Erythroblast (primary cell): ENCODE data around the gene CASP12.

ENCODE experiments used
- GATA1 ChIP-seq: IDR thresholded peaks from 2 replicates; pipeline ENCODE4 v1.6.1; 2011; ENCODE audit warnings: low read depth, mild to moderate bottlenecking, control low read depth, low read length, moderate library complexity
- POLR2A ChIP-seq: IDR thresholded peaks from 2 replicates; pipeline ENCODE4 v1.6.1; 2011; ENCODE audit warnings: mild to moderate bottlenecking, low read length

DNA sequence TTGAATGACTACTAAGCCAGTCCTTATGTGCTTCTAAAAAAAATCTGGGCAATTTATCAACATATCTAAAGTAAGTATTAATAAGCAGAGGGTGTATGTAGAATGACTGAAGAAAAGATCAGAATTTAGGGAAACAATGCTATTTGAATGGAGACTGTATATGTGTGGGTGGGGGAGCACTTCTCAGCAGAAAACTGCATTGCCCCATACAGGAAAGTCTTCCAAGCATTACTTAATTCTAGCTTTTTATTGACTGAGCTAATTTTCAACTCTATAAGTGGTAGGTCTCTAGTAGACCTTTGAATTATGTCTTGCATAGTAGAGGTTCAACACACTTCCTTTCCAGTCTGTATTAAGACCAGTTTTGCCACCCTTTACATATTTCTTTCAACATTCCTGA lies 41.7 kb downstream of the CASP12 start:
- TF ChIP-seq POLR2A (no peak), GATA1 (no peak)
